Measurements from ENCODE around the gene UPK3A. TPM values are rescaled to one million over a fixed set of nuclear protein-coding genes. Genes with fewer than 3 reads are reported as not detected.
A peak's percentile ranks its signal among the peaks of the same experiment; 100 is the strongest.
"Not testable (repeated sequence)": the region's sequence is repeated elsewhere in the genome, so short reads cannot be mapped to it uniquely, and the experiment has no call there.

Gene UPK3A
- total RNA-seq, 1 donor from 2014 or later: not detected

DNA sequence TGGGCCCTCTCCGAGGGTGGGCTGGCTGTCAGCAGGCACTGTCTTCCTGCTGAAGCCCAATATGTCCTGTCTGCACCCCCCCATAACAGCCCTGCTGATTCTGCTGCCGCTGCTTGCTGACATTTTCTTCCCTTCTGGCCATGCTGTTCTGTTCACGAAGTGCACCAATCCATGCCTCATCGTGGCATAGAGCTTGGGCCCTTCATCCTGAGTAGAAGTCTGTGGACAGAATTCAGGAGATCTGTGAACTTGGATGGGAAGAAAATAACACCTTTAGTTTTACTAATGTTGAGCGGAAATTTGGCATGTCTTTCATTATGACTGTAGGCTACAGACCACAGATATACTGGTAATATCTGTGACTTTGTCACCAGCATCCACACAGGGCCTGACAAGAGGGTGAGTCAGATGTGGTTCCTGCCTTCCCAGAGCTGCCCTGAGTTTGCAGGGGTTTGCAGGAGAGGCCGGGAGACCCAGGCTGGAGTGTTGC is 29.9 kb upstream of the UPK3A start:
- H3K4me2 ChIP-seq (ENCODE audit: low read length): no peak overlapping the region
- Mint-ChIP-seq H3K27me3 (ENCODE audit: low read depth, unreplicated experiment) (peaks cover 8% of the 10 kb centered on the region), H3K9me3 (ENCODE audit: unreplicated experiment) (peaks cover 5% of the 10 kb centered on the region), H3K4me3 (ENCODE audit: unreplicated experiment) (peak overlapping the region; percentile 40), H3K4me1 (ENCODE audit: low read depth, unreplicated experiment) (peaks cover 6% of the 10 kb centered on the region), H3K36me3 (ENCODE audit: low read depth, unreplicated experiment) (no peaks in the 10 kb centered on the region), H3K27ac (ENCODE audit: unreplicated experiment) (no peak overlapping the region)
- FAIRE-seq (no peak), DNase-seq (ENCODE audit: low read depth) (peak; percentile 40)
- H3K27ac ChIP-seq (ENCODE audit: low read depth, low read length): no peak overlapping the region
- no peaks in the 10 kb centered on the region for H3K36me3 ChIP-seq (ENCODE audit: insufficient read depth, low read length)
- H3K27me3 ChIP-seq (ENCODE audit: insufficient read depth, low read length): no peaks in the 10 kb centered on the region
- H3K9ac ChIP-seq (ENCODE audit: low read length): no peak overlapping the region
- no peaks in the 10 kb centered on the region for H3K79me2 ChIP-seq (ENCODE audit: insufficient read depth, low read length)
- H2AFZ ChIP-seq (ENCODE audit: low read depth, low read length): no peak overlapping the region
- TF ChIP-seq EZH2 (IDR thresholded peaks at IDR 0.05; ENCODE audit: insufficient read depth, low read length): no peak
- TF ChIP-seq, protein P1, sequence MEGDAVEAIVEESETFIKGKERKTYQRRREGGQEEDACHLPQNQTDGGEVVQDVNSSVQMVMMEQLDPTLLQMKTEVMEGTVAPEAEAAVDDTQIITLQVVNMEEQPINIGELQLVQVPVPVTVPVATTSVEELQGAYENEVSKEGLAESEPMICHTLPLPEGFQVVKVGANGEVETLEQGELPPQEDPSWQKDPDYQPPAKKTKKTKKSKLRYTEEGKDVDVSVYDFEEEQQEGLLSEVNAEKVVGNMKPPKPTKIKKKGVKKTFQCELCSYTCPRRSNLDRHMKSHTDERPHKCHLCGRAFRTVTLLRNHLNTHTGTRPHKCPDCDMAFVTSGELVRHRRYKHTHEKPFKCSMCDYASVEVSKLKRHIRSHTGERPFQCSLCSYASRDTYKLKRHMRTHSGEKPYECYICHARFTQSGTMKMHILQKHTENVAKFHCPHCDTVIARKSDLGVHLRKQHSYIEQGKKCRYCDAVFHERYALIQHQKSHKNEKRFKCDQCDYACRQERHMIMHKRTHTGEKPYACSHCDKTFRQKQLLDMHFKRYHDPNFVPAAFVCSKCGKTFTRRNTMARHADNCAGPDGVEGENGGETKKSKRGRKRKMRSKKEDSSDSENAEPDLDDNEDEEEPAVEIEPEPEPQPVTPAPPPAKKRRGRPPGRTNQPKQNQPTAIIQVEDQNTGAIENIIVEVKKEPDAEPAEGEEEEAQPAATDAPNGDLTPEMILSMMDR (IDR thresholded peaks at IDR 0.05; ENCODE audit: insufficient read depth, low read depth, low read length): no peak
- H3K9me3 ChIP-seq (ENCODE audit: insufficient read depth, low read depth, low read length): no peaks in the 10 kb centered on the region
- no peak overlapping the region for H3K4me3 ChIP-seq (ENCODE audit: insufficient read depth, low read depth, low read length)
- H3K4me1 ChIP-seq (ENCODE audit: insufficient read depth, low read length): peaks cover 7% of the 10 kb centered on the region
- H4K20me1 ChIP-seq (ENCODE audit: insufficient read depth, low read length): no peaks in the 10 kb centered on the region

DNA sequence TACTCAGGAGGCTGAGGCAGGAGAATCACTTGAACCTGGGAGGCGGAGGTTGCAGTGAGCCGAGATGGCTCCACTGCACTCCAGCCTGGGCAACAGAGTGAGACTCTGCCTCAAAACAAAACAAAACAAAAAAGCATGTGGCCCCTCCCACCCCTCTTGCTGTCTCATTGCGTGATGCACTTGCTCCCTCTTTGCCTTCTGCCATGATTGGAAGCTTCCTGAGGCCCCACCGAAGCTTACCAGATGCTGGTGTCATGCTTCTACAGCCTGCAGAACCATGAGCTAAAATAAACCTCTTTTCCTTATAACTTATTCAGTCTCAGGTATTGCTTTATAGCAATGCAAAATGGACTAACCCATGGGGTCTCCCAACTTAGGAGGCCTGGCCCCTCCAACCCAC is 26.8 kb upstream of the UPK3A start:
- not testable (repeated sequence) for H4K20me1 ChIP-seq (ENCODE audit: insufficient read depth, low read length); H3K9me3 Mint-ChIP-seq (ENCODE audit: unreplicated experiment); H2AFZ ChIP-seq (ENCODE audit: low read depth, low read length); H3K4me1 ChIP-seq (ENCODE audit: insufficient read depth, low read length); H3K27ac ChIP-seq (ENCODE audit: low read depth, low read length); H3K27me3 ChIP-seq (ENCODE audit: insufficient read depth, low read length); H3K9ac ChIP-seq (ENCODE audit: low read length); FAIRE-seq; H3K9me3 ChIP-seq (ENCODE audit: insufficient read depth, low read depth, low read length); H3K4me3 Mint-ChIP-seq (ENCODE audit: unreplicated experiment); H3K36me3 Mint-ChIP-seq (ENCODE audit: low read depth, unreplicated experiment); H3K4me3 ChIP-seq (ENCODE audit: insufficient read depth, low read depth, low read length); H3K4me2 ChIP-seq (ENCODE audit: low read length); H3K36me3 ChIP-seq (ENCODE audit: insufficient read depth, low read length); H3K79me2 ChIP-seq (ENCODE audit: insufficient read depth, low read length); DNase-seq (ENCODE audit: low read depth); H3K4me1 Mint-ChIP-seq (ENCODE audit: low read depth, unreplicated experiment)
- H3K27ac Mint-ChIP-seq (ENCODE audit: unreplicated experiment): peak overlapping the region; percentile 83
- peaks cover 15% of the 10 kb centered on the region for H3K27me3 Mint-ChIP-seq (ENCODE audit: low read depth, unreplicated experiment)

DNA sequence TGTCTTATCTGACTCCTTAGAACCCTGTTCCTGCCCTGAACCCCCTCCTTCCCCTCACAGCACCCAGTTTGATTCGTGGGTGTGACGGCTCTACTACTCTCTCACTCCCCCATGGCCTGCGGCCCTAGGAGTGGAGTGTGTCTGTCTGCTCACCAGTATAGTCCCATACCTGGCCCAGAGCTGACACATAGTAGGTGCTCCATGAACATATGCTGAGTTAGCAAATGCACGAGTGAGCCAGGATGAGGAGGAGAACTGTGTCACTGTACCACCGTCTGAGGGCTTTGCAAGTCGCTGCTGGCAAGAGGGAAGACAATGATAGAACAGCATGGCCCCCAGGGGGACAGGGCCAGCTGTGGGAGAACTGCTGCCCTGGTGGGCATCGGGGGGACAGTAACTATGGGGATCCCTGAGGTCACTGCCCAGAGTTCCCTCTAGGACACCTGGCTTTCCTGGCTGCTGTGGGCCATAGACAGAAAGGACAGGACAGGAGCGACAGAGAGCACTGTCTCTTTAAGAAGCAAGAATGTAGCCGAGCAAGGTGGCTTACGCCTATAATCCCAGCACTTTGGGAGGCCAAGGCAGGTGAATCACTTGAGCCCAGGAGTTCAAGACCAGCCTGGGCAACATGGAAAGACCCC is 24.9 kb upstream of the UPK3A start:
- H3K36me3 Mint-ChIP-seq (ENCODE audit: low read depth, unreplicated experiment): no peaks in the 10 kb centered on the region
- H3K4me1 Mint-ChIP-seq (ENCODE audit: low read depth, unreplicated experiment): peaks cover 11% of the 10 kb centered on the region
- FAIRE-seq (no peak), DNase-seq (ENCODE audit: low read depth) (no peak)
- no peaks in the 10 kb centered on the region for H3K79me2 ChIP-seq (ENCODE audit: insufficient read depth, low read length)
- H3K27ac ChIP-seq (ENCODE audit: low read depth, low read length): no peak overlapping the region
- H3K9ac ChIP-seq (ENCODE audit: low read length): no peak overlapping the region
- peaks cover 13% of the 10 kb centered on the region for H3K27me3 Mint-ChIP-seq (ENCODE audit: low read depth, unreplicated experiment)
- no peak overlapping the region for H3K4me2 ChIP-seq (ENCODE audit: low read length)
- no peak overlapping the region for H3K4me3 Mint-ChIP-seq (ENCODE audit: unreplicated experiment)
- H3K27ac Mint-ChIP-seq (ENCODE audit: unreplicated experiment): no peak overlapping the region
- no peak overlapping the region for H2AFZ ChIP-seq (ENCODE audit: low read depth, low read length)
- no peak overlapping the region for H3K4me3 ChIP-seq (ENCODE audit: insufficient read depth, low read depth, low read length)
- no peaks in the 10 kb centered on the region for H3K36me3 ChIP-seq (ENCODE audit: insufficient read depth, low read length)
- no peaks in the 10 kb centered on the region for H3K27me3 ChIP-seq (ENCODE audit: insufficient read depth, low read length)
- H3K4me1 ChIP-seq (ENCODE audit: insufficient read depth, low read length): peaks cover 8% of the 10 kb centered on the region
- H4K20me1 ChIP-seq (ENCODE audit: insufficient read depth, low read length): no peaks in the 10 kb centered on the region
- TF ChIP-seq EZH2 (IDR thresholded peaks at IDR 0.05; ENCODE audit: insufficient read depth, low read length): no peak
- TF ChIP-seq, protein P1 (IDR thresholded peaks at IDR 0.05; ENCODE audit: insufficient read depth, low read depth, low read length): no peak
- peaks cover 5% of the 10 kb centered on the region for H3K9me3 Mint-ChIP-seq (ENCODE audit: unreplicated experiment)
- no peaks in the 10 kb centered on the region for H3K9me3 ChIP-seq (ENCODE audit: insufficient read depth, low read depth, low read length)

DNA sequence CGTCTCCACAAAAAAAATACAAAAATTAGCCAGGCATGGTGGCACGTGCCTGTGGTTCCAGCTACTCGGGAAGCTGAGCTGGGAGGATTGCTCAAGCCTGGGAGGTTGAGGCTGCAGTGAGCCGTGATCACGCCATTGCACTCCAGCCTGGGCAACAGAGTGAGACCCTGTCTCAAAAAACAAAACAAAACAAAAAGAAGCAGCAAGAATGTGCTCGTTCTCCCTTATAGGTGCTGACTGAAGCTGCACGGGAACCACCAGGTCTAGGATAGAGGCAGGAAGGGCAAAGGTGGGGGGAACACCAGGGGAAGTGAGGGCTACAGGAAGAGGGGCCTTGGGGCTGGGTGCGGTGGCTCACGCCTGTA is 24.4 kb upstream of the UPK3A start:
- H3K4me1 ChIP-seq (ENCODE audit: insufficient read depth, low read length); H3K27ac Mint-ChIP-seq (ENCODE audit: unreplicated experiment); H3K9me3 ChIP-seq (ENCODE audit: insufficient read depth, low read depth, low read length); FAIRE-seq; H3K4me2 ChIP-seq (ENCODE audit: low read length); H3K79me2 ChIP-seq (ENCODE audit: insufficient read depth, low read length); H4K20me1 ChIP-seq (ENCODE audit: insufficient read depth, low read length); H3K4me3 ChIP-seq (ENCODE audit: insufficient read depth, low read depth, low read length); H3K27ac ChIP-seq (ENCODE audit: low read depth, low read length); H3K27me3 ChIP-seq (ENCODE audit: insufficient read depth, low read length); H3K4me1 Mint-ChIP-seq (ENCODE audit: low read depth, unreplicated experiment); H3K36me3 Mint-ChIP-seq (ENCODE audit: low read depth, unreplicated experiment); H3K4me3 Mint-ChIP-seq (ENCODE audit: unreplicated experiment); H2AFZ ChIP-seq (ENCODE audit: low read depth, low read length); DNase-seq (ENCODE audit: low read depth); H3K9ac ChIP-seq (ENCODE audit: low read length); H3K36me3 ChIP-seq (ENCODE audit: insufficient read depth, low read length); H3K9me3 Mint-ChIP-seq (ENCODE audit: unreplicated experiment): not testable (repeated sequence)
- H3K27me3 Mint-ChIP-seq (ENCODE audit: low read depth, unreplicated experiment): peaks cover 13% of the 10 kb centered on the region
